IMR-90 (cell line): ENCODE measurements around the gene CHAT. TPM values are rescaled to one million over a fixed set of nuclear protein-coding genes. Genes with fewer than 3 reads are reported as not detected.

ENCODE experiments used
- ATAC-seq: fragments of 200-7000 bp; cut with Tn5 transposase; 2 replicates; pipeline ENCODE4 v1.9.1; 2020; ENCODE audit warnings: low read depth, mild to moderate bottlenecking, moderate library complexity
- BruUV-seq: library from RNA; stranded (reverse); fragments of 400-500 nt; replicated peaks from 2 replicates; lab custom pipeline; 2021; lab: Mats Ljungman, UMichigan
- CTCF ChIA-PET: fragments of 300-600 bp; formaldehyde crosslinking; extraction: SDS; loops from one replicate; lab custom pipeline; 2021; ENCODE audit warnings: antibody characterized with exemption; lab: Yijun Ruan, JAX
- POLR2A ChIA-PET: fragments of 300-600 bp; sonication (Branson Sonifier 250); formaldehyde crosslinking; loops from one replicate; lab custom pipeline; 2022; ENCODE audit warnings: antibody characterized with exemption; ENCODE audit not compliant: unreplicated experiment; lab: Charles Lee
- DNase-seq: peaks from one replicate; pipeline ENCODE4 v3.0.0; 2013
- H2AFZ ChIP-seq: replicated peaks from 2 replicates; pipeline ENCODE3; 2013; ENCODE audit warnings: low read length, mild to moderate bottlenecking; ENCODE audit not compliant: poor library complexity
- H2AK5ac ChIP-seq: 2 replicates; pipeline ENCODE4 v1.6.1; 2013; ENCODE audit warnings: low read depth, low read length, inconsistent platforms
- H2AK9ac ChIP-seq: replicated peaks from 2 replicates; pipeline ENCODE3; 2013; ENCODE audit warnings: mild to moderate bottlenecking, low read depth, low read length, moderate library complexity; ENCODE audit not compliant: poor library complexity
- H2BK120ac ChIP-seq: 2 replicates; pipeline ENCODE4 v1.6.1; 2013; ENCODE audit warnings: low read depth, low read length, inconsistent platforms
- H2BK15ac ChIP-seq: 3 replicates; pipeline ENCODE4 v1.6.1; 2013; ENCODE audit warnings: low read depth, low read length, inconsistent platforms
- H2BK20ac ChIP-seq: 2 replicates; pipeline ENCODE4 v1.6.1; 2013; ENCODE audit warnings: low read depth, mild to moderate bottlenecking, inconsistent platforms, low read length, moderate library complexity
- H2BK5ac ChIP-seq: 2 replicates; pipeline ENCODE4 v1.6.1; 2013; ENCODE audit warnings: mild to moderate bottlenecking, low read depth, low read length, inconsistent platforms; ENCODE audit not compliant: poor library complexity, severe bottlenecking
- H3K14ac ChIP-seq: replicated peaks from 2 replicates; pipeline ENCODE4 v1.6.1; 2013; ENCODE audit warnings: low read depth, low read length, inconsistent platforms
- H3K18ac ChIP-seq: 2 replicates; pipeline ENCODE4 v1.6.1; 2013; ENCODE audit warnings: low read depth, low read length, control low read depth
- H3K23ac ChIP-seq: 2 replicates; pipeline ENCODE4 v1.6.1; 2013; ENCODE audit warnings: low read depth, low read length, inconsistent platforms
- H3K27ac ChIP-seq: 2 replicates; pipeline ENCODE4 v1.5.1; 2013; ENCODE audit warnings: mild to moderate bottlenecking, control low read depth, low read length; ENCODE audit not compliant: insufficient read depth
- H3K27me3 ChIP-seq: 2 replicates; pipeline ENCODE4 v1.6.1; 2013; ENCODE audit warnings: low read length; ENCODE audit not compliant: control insufficient read depth, insufficient read depth
- H3K36me3 ChIP-seq: 2 replicates; pipeline ENCODE4 v1.6.1; 2013; ENCODE audit warnings: low read length, mixed read lengths; ENCODE audit not compliant: control insufficient read depth, insufficient read depth
- H3K4ac ChIP-seq: 2 replicates; pipeline ENCODE4 v1.6.1; 2013; ENCODE audit warnings: low read depth, low read length, inconsistent platforms
- H3K4me1 ChIP-seq: 2 replicates; pipeline ENCODE4 v1.6.1; 2013; ENCODE audit warnings: low read length, mixed read lengths; ENCODE audit not compliant: control insufficient read depth, insufficient read depth
- H3K4me2 ChIP-seq: 2 replicates; pipeline ENCODE4 v1.6.1; 2013; ENCODE audit warnings: low read depth, mild to moderate bottlenecking, control low read depth, low read length, moderate library complexity
- H3K4me3 ChIP-seq: 2 replicates; pipeline ENCODE4 v1.5.1; 2013; ENCODE audit warnings: low read depth, mild to moderate bottlenecking, control low read depth, low read length, moderate library complexity; ENCODE audit not compliant: insufficient read depth
- H3K56ac ChIP-seq: 2 replicates; pipeline ENCODE4 v1.6.1; 2013; ENCODE audit warnings: low read length, inconsistent platforms; ENCODE audit not compliant: insufficient read depth; ENCODE audit errors: extremely low read depth
- H3K79me1 ChIP-seq, 2 experiments: 2 replicates each; pipeline ENCODE4 v1.6.1; 2013; ENCODE audit warnings: low read length in 2 of 2, inconsistent platforms in 1 of 2, low read depth in 1 of 2
- H3K9ac ChIP-seq: 2 replicates; pipeline ENCODE4 v1.6.1; 2013; ENCODE audit warnings: low read depth, low read length, control low read depth
- H3K9me1 ChIP-seq: 2 replicates; pipeline ENCODE4 v1.6.1; 2013; ENCODE audit warnings: low read length, inconsistent platforms; ENCODE audit not compliant: insufficient read depth
- H3K9me3 ChIP-seq: 2 replicates; pipeline ENCODE4 v1.6.1; 2013; ENCODE audit warnings: low read length; ENCODE audit not compliant: control insufficient read depth, insufficient read depth
- H4K20me1 ChIP-seq: 2 replicates; pipeline ENCODE4 v1.6.1; 2013; ENCODE audit warnings: low read length, inconsistent platforms; ENCODE audit not compliant: insufficient read depth
- H4K5ac ChIP-seq: 2 replicates; pipeline ENCODE4 v1.6.1; 2013; ENCODE audit warnings: mild to moderate bottlenecking, low read depth, low read length, control low read depth
- H4K8ac ChIP-seq, 2 experiments: 2 replicates each; pipeline ENCODE4 v1.6.1; 2013; ENCODE audit warnings: low read depth in 2 of 2, low read length in 2 of 2, control low read depth in 1 of 2, inconsistent platforms in 1 of 2
- H4K91ac ChIP-seq: 2 replicates; pipeline ENCODE4 v1.6.1; 2013; ENCODE audit warnings: low read depth, low read length, inconsistent platforms; ENCODE audit not compliant: insufficient read depth
- BHLHE40 ChIP-seq: fragments of 150-350 bp; IDR thresholded peaks from 2 replicates; pipeline ENCODE4 v1.6.1; 2016; ENCODE audit warnings: mild to moderate bottlenecking, low read depth, low read length
- CEBPB ChIP-seq: IDR thresholded peaks from 2 replicates; pipeline ENCODE4 v1.6.1; 2012; ENCODE audit warnings: low read depth, low read length, improper control_type of control experiment
- FOS ChIP-seq: fragments of 150-350 bp; IDR thresholded peaks from 2 replicates; pipeline ENCODE4 v1.6.1; 2016; ENCODE audit warnings: low read depth, low read length
- MAFK ChIP-seq: IDR thresholded peaks from 2 replicates; pipeline ENCODE4 v1.6.1; 2012; ENCODE audit warnings: low read depth, low read length, improper control_type of control experiment
- MXI1 ChIP-seq: IDR thresholded peaks from 2 replicates; pipeline ENCODE4 v1.6.1; 2012; ENCODE audit warnings: low read depth, mild to moderate bottlenecking, low read length, moderate library complexity, borderline replicate concordance
- NFE2L2 ChIP-seq: fragments of 150-350 bp; IDR thresholded peaks from 2 replicates; pipeline ENCODE4 v1.6.1; 2016; ENCODE audit warnings: low read depth, mild to moderate bottlenecking, low read length
- RAD21 ChIP-seq: IDR thresholded peaks from 2 replicates; pipeline ENCODE4 v1.6.1; 2012; ENCODE audit warnings: low read length, improper control_type of control experiment
- RCOR1 ChIP-seq: IDR thresholded peaks from 2 replicates; pipeline ENCODE4 v1.6.1; 2012; ENCODE audit warnings: mild to moderate bottlenecking, low read length, improper control_type of control experiment; ENCODE audit not compliant: insufficient replicate concordance
- SMC3 ChIP-seq: fragments of 150-350 bp; IDR thresholded peaks from 2 replicates; pipeline ENCODE4 v1.6.1; 2016; ENCODE audit warnings: low read depth, mild to moderate bottlenecking, antibody characterized with exemption, low read length, moderate library complexity
- WGBS, 2 experiments: methylation state at CpG; one replicate each; pipeline versions ENCODE4 v1.1.5 to v1.1.7; 2013; ENCODE audit warnings: missing lambda C conversion rate in 2 of 2; ENCODE audit not compliant: insufficient read length in 1 of 2; ENCODE audit errors: extremely low coverage in 2 of 2; 5-methylcytosine and 5-hydroxymethylcytosine counted together
- dilution Hi-C: fragments of 300-500 bp; cut with HindIII; formaldehyde crosslinking; loops from one replicate; pipeline ENCODE4 v1.14.3; 2018; ENCODE audit warnings: low sequenced_read_pairs; ENCODE audit not compliant: unreplicated experiment
- in situ Hi-C: fragments of 300-500 bp; cut with MboI; formaldehyde crosslinking; loops from 3 replicates; pipeline ENCODE4 v1.14.3; 2019; ENCODE audit warnings: low sequenced_read_pairs, inconsistent platforms, mixed read lengths
- intact Hi-C: fragments of 100-400 bp; cut with micrococcal nuclease; formaldehyde crosslinking; loops from 2 replicates; pipeline ENCODE4 v1.10.0; 2022
- polyA plus RNA-seq, 3 experiments: library from polyadenylated mRNA; depleted of rRNA; stranded (reverse); fragments of >200 nt; gene quantifications; 2 replicates each; pipeline ENCODE4 v1.2.3, GENCODE V29; 2012; ENCODE audit warnings: low replicate concordance in 1 of 3
- total RNA-seq: library from RNA; depleted of rRNA; stranded (reverse); fragments of >200 nt; gene quantifications from 2 replicates; pipeline ENCODE4 v1.2.3, GENCODE V29; 2012
- TF ChIP-seq, protein P1 (sequence below): fragments of 150-350 bp; IDR thresholded peaks from 2 replicates; pipeline ENCODE4 v1.6.1; 2017; ENCODE audit warnings: mild to moderate bottlenecking, antibody characterized with exemption, low read length, low read depth
- TF ChIP-seq, protein P2 (sequence below): conservative IDR thresholded peaks from 2 replicates; pipeline ENCODE4 v1.5.1; 2012; ENCODE audit warnings: mild to moderate bottlenecking, low read depth, low read length, improper control_type of control experiment

The CHAT gene
- total and polyA plus RNA-seq, 2 of the 4 experiments (the other 2 are of a cell fraction) = not detected

DNA sequence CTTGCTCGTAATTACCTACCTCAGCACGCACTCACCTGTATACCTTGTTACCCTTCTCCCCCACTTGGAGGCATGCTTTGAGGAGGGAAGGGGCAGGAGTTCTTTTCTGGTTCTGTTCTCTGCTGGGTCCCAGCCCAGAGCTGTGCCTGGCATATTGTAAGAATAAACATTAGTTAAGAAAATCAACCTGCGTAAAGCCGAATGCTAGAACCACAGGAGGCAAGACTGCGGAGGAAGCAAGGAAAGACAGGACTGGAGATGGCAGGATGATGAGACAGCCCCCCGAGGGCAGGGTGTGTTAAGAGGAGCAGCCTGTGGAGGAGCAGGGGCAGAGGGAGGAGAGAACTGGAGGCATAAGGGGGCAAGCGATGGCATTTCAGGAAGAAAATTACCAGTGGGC lies 75.1 kb downstream of the CHAT start:
- Histone ChIP-seq H3K9me1 (no peaks in the 10 kb centered on the region), H2BK15ac (no peak overlapping the region), H2AK5ac (no peak overlapping the region), H2AK9ac (no peak overlapping the region), H3K14ac (no peak overlapping the region), H4K20me1 (no peaks in the 10 kb centered on the region), H3K9ac (no peak overlapping the region), H4K91ac (no peak overlapping the region), H3K4me3 (no peak overlapping the region), H3K4me2 (no peak overlapping the region), H3K4me1 (no peaks in the 10 kb centered on the region), H3K27ac (no peak overlapping the region), H2BK20ac (no peak overlapping the region), H2BK5ac (no peak overlapping the region), H3K56ac (no peak overlapping the region), H3K18ac (no peak overlapping the region), H4K5ac (no peak overlapping the region), H4K8ac (no peak overlapping the region), H2AFZ (no peak overlapping the region), H3K27me3 (peaks cover 38% of the 10 kb centered on the region), H2BK120ac (no peak overlapping the region), H3K36me3 (no peaks in the 10 kb centered on the region), H3K79me1 (no peaks in the 10 kb centered on the region), H3K4ac (no peak overlapping the region), H3K23ac (no peak overlapping the region), H3K9me3 (peaks cover 3% of the 10 kb centered on the region; the same call in 1 of the 2 replicates)
- TF ChIP-seq RCOR1 (no peak), FOS (no peak), CEBPB (no peak), NFE2L2 (no peak), MAFK (no peak), RAD21 (no peak), SMC3 (no peak), MXI1 (no peak), BHLHE40 (no peak)
- TF ChIP-seq, protein P1, sequence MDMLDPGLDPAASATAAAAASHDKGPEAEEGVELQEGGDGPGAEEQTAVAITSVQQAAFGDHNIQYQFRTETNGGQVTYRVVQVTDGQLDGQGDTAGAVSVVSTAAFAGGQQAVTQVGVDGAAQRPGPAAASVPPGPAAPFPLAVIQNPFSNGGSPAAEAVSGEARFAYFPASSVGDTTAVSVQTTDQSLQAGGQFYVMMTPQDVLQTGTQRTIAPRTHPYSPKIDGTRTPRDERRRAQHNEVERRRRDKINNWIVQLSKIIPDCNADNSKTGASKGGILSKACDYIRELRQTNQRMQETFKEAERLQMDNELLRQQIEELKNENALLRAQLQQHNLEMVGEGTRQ = no peak
- TF ChIP-seq, protein P2, sequence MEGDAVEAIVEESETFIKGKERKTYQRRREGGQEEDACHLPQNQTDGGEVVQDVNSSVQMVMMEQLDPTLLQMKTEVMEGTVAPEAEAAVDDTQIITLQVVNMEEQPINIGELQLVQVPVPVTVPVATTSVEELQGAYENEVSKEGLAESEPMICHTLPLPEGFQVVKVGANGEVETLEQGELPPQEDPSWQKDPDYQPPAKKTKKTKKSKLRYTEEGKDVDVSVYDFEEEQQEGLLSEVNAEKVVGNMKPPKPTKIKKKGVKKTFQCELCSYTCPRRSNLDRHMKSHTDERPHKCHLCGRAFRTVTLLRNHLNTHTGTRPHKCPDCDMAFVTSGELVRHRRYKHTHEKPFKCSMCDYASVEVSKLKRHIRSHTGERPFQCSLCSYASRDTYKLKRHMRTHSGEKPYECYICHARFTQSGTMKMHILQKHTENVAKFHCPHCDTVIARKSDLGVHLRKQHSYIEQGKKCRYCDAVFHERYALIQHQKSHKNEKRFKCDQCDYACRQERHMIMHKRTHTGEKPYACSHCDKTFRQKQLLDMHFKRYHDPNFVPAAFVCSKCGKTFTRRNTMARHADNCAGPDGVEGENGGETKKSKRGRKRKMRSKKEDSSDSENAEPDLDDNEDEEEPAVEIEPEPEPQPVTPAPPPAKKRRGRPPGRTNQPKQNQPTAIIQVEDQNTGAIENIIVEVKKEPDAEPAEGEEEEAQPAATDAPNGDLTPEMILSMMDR = no peak
- intact Hi-C loops = no loop called here
- WGBS, 2 experiments = 13% methylated on average over 3 of the region's 7 CpGs; no CpG with 5 or more reads in 1 of the 2 experiments
- in situ Hi-C loops = no loop called here
- BruUV-seq = no TSS peak
- POLR2A ChIA-PET = no interaction called here
- dilution Hi-C loops = no loop called here
- DNase-seq (no peak), ATAC-seq (no peak)
- CTCF ChIA-PET = no interaction called here
